ENCODE measurements around the gene TH.
"Not testable (repeated sequence)": the region's sequence is repeated elsewhere in the genome, so short reads cannot be mapped to it uniquely, and the experiment has no call there.

Gene TH

DNA sequence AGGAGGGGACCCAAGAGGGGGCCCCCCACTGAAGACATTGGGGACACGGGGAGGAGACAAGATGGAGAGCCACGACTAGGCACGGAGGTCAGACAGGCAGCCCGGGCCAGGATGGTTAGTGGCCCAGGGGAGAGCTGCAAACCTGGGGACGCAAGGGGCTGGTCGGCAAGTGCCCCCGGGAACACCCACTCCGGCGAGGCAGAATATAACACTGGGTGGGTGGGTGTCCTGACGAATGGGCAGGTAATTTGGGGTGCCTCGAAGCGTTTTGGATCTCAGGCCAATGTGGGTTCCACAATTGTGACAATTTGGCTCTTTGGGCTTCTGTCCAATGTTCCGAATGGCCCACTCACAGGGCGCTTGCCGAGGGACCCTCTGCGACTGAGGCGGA is 42.3 kb downstream of the TH start:
- DNase-seq (ENCODE audit: low read depth) = no peak
- TF ChIP-seq, protein P1, sequence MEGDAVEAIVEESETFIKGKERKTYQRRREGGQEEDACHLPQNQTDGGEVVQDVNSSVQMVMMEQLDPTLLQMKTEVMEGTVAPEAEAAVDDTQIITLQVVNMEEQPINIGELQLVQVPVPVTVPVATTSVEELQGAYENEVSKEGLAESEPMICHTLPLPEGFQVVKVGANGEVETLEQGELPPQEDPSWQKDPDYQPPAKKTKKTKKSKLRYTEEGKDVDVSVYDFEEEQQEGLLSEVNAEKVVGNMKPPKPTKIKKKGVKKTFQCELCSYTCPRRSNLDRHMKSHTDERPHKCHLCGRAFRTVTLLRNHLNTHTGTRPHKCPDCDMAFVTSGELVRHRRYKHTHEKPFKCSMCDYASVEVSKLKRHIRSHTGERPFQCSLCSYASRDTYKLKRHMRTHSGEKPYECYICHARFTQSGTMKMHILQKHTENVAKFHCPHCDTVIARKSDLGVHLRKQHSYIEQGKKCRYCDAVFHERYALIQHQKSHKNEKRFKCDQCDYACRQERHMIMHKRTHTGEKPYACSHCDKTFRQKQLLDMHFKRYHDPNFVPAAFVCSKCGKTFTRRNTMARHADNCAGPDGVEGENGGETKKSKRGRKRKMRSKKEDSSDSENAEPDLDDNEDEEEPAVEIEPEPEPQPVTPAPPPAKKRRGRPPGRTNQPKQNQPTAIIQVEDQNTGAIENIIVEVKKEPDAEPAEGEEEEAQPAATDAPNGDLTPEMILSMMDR (conservative IDR thresholded peaks at IDR 0.05; ENCODE audit: control insufficient read depth, insufficient read depth, low read depth, low read length) = no peak
- H3K4me3 ChIP-seq (ENCODE audit: control insufficient read depth, low read depth, low read length) = no peak overlapping the region

DNA sequence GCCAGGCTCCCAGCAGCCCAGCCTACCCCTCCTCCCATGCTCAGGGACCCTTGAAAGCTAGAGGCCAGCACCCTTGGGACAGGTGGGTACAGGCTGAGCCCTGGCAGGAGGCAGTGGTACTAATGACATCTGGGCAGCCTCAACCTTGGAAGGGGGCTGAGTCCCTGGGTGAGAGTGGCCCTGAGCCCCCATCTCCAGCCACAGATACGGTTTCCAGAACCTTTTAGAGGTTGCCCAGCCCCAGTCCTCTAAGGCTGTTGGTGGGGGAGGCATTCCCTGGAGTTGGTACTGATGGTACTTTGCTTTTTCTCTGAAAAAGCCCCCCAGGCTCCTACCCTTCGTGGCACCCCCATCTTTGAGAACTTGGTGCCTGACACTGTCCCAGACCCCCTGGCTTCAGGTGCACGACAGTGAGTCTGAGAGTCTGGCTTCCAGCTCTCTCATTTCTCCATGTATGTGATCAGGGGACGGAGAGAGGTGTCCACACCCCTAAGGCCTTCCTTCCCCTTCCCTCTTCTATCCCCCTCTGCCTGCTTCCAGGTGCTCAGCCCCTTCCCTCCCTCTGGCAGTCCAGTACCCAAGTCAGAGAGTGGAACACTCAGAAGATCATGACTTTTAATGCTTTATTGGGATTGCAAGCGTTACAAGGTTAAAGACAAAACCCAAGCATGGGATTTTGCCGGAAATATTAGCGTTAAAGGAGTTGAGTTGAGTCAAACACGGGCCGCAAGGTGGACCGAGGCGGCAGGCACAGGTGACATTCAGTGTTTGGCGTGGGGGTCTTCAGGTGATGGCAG is 42.9 kb downstream of the TH start:
- H3K4me3 ChIP-seq (ENCODE audit: control insufficient read depth, low read depth, low read length) = no peak overlapping the region
- DNase-seq (ENCODE audit: low read depth) = no peak
- TF ChIP-seq, protein P1 (conservative IDR thresholded peaks at IDR 0.05; ENCODE audit: control insufficient read depth, insufficient read depth, low read depth, low read length) = no peak

DNA sequence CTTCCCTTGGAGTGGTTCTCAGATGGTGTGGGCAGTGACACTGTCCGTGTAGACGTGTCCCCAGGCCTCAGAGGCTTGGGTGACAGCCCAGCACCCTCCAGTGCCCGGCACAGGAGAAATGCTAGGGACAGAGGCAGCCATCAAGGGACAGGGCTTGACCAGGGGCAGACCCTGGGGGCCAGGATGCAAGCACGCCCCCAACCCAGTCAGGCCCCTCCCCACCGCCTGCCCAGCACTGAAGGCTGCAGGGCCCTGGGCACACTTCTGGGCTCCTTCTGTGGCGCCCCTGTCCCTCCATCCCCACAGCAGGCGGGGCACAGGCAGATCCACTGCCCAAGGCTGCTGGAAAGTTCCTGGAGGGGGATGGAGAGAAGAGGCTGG is 43.5 kb downstream of the TH start:
- TF ChIP-seq, protein P1 (conservative IDR thresholded peaks at IDR 0.05; ENCODE audit: control insufficient read depth, insufficient read depth, low read depth, low read length) = no peak
- no peak overlapping the region for H3K4me3 ChIP-seq (ENCODE audit: control insufficient read depth, low read depth, low read length)
- no peak for DNase-seq (ENCODE audit: low read depth)

DNA sequence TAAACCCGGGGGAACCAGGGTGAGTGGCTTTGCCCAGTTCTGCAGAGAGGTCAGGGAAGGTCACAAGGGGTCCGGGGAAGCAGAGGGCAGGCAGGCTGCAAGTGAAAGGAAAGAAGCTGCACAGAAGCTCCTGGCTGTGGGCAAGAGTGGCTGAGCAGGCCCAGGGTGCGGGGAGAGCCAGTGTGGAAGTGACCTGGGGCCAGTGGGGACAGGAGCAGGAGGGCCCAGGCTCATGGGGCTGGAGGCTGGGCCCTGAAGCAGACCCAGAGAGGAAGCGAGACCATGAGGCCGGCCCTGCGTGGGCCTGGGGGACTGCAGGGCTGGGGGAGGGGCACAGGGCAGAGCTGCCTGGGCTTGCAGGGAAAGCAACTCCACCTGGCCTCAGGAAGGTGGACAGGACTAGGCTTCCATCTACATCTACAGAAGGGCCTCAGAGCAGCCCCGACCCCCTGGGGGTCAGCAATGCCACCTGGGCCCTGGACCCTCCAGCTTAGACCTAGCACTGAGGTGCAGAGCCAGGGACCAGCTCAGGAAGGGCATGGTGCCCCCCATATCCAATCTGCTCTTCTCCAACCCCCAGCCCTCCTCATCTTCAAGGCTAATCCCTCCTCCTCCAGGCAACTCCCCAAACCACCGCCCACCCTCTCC is 44.0 kb downstream of the TH start:
- H3K4me3 ChIP-seq (ENCODE audit: control insufficient read depth, low read depth, low read length) = no peak overlapping the region
- TF ChIP-seq, protein P1 (conservative IDR thresholded peaks at IDR 0.05; ENCODE audit: control insufficient read depth, insufficient read depth, low read depth, low read length) = no peak

DNA sequence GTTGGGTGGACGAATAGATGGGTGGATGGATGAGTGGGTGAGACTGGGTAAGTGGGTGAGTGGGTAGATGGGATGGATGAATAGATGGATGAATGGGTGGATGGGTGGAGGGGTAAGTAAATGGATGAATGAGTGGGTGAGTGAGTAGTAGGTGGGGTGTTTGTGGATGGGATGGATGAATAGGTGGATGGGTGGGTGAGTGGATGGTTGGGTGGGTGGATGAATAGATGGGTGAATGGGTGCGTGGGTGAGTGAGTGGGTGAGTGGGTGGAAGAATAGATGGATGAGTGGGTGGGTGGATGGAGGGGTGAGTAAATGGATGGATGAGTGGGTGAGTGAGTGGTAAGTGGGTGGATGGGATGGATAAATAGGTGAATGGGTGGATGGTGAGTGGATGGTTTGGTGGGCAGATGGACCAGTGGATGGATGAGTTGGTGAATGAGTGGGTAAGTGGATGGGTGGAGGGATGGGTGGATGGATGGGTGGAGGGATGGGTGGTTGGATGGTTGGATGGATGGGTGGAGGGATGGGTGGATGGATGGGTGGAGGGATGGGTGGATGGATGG is 45.0 kb downstream of the TH start:
- TF ChIP-seq, protein P1 (conservative IDR thresholded peaks at IDR 0.05; ENCODE audit: control insufficient read depth, insufficient read depth, low read depth, low read length) = no peak
- no peak for DNase-seq (ENCODE audit: low read depth)
- H3K4me3 ChIP-seq (ENCODE audit: control insufficient read depth, low read depth, low read length) = no peak overlapping the region

More for the DNA sequence above, 44.0 kb downstream of the TH start:
- DNase-seq (ENCODE audit: low read depth) = no peak

DNA sequence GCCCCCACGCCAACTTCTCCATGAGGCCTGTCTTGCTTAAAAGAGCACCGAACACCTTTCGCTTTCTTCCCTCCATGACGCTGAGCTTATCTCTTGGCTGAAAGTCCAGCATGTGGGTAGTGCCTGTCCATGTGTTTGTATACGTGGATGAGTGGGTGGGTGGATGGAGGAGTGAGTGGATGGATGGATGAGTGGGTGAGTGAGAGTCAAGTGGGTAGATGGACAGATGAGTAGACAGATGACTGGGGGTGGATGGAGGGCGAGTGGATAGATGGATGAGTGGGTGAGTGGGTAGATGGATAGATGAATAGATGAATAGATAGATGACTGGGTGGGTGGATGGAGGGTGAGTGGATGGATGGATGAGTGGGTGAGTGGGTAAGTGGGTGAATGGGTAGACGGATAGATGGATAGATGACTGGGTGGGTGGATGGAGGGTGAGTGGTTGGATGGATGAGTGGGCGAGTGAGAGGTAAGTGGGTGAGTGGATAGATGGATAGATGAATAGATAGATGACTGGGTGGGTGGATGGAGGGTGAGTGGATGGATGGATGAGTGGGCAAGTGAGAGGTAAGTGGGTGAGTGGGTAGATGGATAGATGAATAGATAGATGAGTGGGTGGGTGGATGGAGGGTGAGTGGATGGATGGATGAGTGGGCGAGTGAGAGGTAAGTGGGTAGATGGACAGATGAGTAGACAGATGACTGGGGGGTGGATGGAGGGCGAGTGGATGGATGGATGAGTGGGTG is 46.7 kb downstream of the TH start:
- not testable (repeated sequence) for DNase-seq (ENCODE audit: low read depth); H3K4me3 ChIP-seq (ENCODE audit: control insufficient read depth, low read depth, low read length)

DNA sequence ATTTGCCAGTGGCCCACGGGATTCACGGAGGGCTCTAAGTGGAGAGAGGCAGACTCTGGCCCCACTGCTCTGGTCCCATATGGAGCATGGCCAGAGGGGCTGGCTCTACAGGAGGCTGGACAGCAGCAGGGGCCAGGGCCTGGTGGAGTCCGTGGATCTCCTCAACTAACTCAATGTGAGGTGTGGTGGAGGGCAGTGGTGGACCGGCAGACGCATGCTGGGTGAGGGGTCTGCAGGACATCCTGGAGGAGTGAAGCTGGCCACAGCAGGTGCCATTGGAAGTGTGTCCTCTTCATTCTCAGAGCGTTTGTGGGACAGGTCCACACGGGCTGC is 48.0 kb downstream of the TH start:
- DNase-seq (ENCODE audit: low read depth) = no peak
- no peak overlapping the region for H3K4me3 ChIP-seq (ENCODE audit: control insufficient read depth, low read depth, low read length)
- TF ChIP-seq, protein P1 (conservative IDR thresholded peaks at IDR 0.05; ENCODE audit: control insufficient read depth, insufficient read depth, low read depth, low read length) = no peak

All from fibroblast of mammary gland (primary cell).